Endothelial cell of umbilical vein (primary cell): ENCODE results near the gene SAMD4B.
"Not testable (repeated sequence)": the region's sequence is repeated elsewhere in the genome, so short reads cannot be mapped to it uniquely, and the experiment has no call there.

Experiments
- EZH2 ChIP-seq: IDR thresholded peaks from 2 replicates; pipeline ENCODE4 v1.6.1; 2012; ENCODE audit warnings: borderline replicate concordance, low read depth, mild to moderate bottlenecking, moderate library complexity, low read length, inconsistent platforms; ENCODE audit not compliant: severe bottlenecking
- JUN ChIP-seq: IDR thresholded peaks from 2 replicates; pipeline ENCODE4 v1.6.1; 2011; ENCODE audit warnings: borderline replicate concordance, low read depth; ENCODE audit not compliant: insufficient read length, insufficient read depth
- MAX ChIP-seq: IDR thresholded peaks from 2 replicates; pipeline ENCODE4 v1.6.1; 2011; ENCODE audit not compliant: insufficient read depth, insufficient read length
- POLR2A ChIP-seq: IDR thresholded peaks from 2 replicates; pipeline ENCODE4 v1.6.1; 2012; ENCODE audit warnings: low read depth, mild to moderate bottlenecking, control low read depth, low read length
- POLR2AphosphoS5 ChIP-seq: IDR thresholded peaks from 2 replicates; pipeline ENCODE4 v1.6.1; 2012; ENCODE audit warnings: low read depth, mild to moderate bottlenecking, control low read depth, low read length, moderate library complexity; ENCODE audit not compliant: insufficient read depth
- TF ChIP-seq, protein P1 (sequence below), 2 donors: IDR thresholded peaks; 1 replicate in 1 of 2; 2 replicates in 1 of 2; pipeline ENCODE4 v1.5.1; 2011; ENCODE audit warnings: low read length in 2 of 2, mild to moderate bottlenecking in 2 of 2, moderate library complexity in 2 of 2, control low read depth in 1 of 2, inconsistent platforms in 1 of 2, low read depth in 1 of 2; ENCODE audit not compliant: insufficient read depth in 1 of 2; ENCODE audit errors: extremely low read depth in 1 of 2

DNA sequence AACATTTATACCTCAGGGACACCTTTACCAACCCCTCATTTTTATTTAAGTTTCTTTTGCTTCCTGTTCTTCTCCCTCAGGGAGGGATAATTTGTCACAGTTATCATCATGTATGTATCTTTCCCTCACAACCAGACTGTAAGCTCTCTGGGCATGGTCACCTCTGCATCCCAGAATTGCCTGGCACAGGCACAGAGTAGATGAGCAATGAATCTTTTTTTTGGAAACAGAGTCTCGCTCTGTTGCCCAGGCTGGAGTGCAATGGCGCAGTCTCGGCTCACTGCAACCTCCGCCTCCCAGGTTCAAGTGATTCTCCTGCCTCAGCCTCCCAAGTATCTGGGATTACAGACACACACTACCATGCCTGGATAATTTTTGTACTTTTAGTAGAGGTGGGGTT is 37.1 kb downstream of the SAMD4B start:
- not testable (repeated sequence) for TF ChIP-seq POLR2AphosphoS5, POLR2A, EZH2, MAX, JUN
- TF ChIP-seq, protein P1, sequence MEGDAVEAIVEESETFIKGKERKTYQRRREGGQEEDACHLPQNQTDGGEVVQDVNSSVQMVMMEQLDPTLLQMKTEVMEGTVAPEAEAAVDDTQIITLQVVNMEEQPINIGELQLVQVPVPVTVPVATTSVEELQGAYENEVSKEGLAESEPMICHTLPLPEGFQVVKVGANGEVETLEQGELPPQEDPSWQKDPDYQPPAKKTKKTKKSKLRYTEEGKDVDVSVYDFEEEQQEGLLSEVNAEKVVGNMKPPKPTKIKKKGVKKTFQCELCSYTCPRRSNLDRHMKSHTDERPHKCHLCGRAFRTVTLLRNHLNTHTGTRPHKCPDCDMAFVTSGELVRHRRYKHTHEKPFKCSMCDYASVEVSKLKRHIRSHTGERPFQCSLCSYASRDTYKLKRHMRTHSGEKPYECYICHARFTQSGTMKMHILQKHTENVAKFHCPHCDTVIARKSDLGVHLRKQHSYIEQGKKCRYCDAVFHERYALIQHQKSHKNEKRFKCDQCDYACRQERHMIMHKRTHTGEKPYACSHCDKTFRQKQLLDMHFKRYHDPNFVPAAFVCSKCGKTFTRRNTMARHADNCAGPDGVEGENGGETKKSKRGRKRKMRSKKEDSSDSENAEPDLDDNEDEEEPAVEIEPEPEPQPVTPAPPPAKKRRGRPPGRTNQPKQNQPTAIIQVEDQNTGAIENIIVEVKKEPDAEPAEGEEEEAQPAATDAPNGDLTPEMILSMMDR (IDR thresholded peaks at IDR 0.05; ENCODE audit: extremely low read depth in 1 of 2, insufficient read depth in 1 of 2, low read depth in 1 of 2, low read length in 2 of 2): not testable (repeated sequence)
